CD4-positive, alpha-beta T cell treated with Interleukin-12 subunit alpha and Interleukin-12 subunit beta, for 1 hour (primary cell): ENCODE measurements around the gene ENPP7.

Experiments
- DNase-seq: peaks from one replicate; pipeline ENCODE4 v3.0.0-alpha.2; 2020

Gene ENPP7

DNA sequence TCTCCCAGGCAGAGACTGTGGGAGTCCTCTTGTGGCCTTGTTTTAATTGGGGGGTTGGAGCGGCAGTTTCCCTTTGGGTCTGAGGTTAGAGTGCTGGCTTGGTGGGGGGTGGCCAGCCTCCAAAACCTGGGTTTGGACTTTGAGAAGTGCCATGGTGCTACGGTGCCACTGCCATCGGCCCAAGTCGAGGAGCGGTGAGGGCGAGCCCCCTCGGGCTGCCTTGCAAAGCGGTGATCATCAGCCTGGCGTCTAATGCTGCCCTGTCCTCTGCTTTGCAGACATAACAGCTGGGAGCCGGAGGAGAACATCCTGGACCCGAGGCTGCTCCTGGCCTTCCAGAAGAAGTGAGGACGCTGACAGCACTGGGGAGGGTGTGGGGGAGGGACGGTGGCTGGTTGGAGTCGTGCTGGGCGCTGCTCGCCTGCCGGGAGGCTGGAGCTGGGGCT, 48.4 kb downstream of the ENPP7 start:
- no peak for DNase-seq

DNA sequence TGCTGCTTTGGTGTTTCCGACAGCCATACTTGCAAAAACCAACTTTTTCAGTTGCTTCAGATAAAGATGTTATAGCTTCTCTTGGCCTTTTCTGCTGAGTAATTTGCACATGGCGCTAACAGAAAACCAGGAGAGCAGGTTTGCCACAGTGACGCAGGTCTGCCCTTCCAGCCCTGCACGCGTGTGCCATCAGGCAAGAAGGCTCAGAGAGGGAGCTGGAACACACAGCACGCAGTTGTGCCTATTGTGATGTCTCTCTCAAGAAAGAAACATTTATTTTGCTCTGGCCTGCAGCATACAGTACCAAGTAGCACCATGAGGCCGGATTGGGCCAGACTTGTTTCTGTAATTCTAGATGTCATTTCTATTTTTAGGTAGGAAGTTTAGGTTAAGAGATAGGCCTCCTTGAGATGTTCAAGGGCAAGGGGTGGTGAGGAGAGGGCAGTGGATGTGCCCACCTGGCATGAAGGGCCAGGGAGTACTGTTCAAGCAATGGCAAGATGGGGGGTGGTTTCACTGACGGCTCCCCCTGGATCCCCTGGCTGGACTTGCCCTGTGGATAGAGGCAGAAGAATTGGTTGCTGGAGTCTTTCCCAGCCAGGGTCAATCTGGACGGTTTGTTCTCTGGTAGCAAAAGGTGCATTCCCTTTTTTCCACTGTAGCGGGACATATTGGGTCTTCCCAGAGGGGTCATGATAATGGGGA, 49.1 kb downstream of the ENPP7 start:
- DNase-seq, result no peak

DNA sequence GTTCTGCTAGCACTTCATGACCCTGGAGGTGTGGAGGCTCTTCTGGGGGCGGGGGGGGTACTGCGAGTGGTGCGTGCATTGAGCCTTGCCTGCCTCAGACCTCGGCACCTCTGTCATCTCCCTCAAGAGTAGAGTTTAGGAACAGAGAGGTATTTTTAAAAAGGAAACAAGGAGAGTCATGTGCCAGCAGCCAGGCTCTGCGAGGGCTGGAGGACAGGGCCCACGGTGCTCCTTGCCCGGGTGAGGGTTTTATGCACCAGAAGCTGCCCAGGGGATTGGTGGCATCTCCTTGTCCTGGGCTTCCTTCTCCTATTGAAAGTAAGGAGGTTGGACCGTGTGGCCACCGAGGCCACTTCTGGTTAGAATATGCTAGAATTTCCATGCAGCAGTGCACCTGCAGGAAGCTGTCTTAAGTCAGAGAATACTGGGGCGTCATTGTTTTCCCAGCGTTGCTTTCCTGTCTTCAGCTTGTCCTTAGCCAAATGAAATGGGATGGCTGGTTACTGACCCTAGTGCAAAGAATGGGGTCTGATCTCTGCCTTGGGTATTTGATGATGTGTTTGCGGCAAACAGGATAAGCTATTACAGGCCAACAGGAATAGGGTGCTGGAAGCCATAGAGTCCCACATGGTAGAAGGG, 50.4 kb downstream of the ENPP7 start:
- no peak for DNase-seq

DNA sequence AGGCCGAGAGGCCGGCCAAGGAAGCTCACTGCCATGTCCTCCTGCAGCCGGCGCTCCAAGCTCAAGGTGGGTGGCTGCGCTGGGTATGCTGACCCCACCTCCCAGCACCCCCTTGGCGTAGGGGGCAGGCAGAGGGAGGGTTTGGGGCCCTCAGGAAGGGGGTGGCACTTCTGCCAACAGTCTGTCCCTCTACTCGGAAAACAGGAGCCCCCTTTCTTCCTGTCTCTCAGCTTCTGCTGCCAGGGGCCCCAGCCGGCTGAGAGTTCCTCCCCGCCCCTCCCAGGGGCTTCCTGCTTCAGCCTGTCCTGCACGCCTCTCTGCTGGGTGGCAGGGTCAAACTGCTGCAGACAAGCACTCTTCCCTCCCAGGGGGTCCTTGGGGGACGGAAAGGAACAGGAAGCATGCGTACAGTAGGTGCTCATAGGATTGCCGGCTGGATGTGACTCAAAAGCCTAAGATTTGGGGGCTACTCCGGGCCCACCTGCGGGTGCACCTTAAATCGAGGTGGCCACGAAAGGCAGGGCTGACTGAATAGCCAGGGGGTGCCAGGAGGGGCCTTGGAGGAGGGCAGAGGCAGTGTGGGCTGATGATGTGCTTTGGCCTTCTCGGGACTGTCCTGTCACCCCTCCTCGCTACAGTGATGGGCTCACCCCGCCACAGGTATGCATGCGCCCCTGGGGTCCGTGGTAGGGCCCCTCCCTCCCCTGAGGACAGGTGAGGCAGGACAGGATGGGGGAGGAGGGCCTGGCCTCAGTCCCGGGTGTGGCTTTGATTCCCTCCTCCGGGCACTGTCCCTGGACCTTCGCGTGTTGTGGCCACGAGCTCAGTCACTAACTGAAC, 51.2 kb downstream of the ENPP7 start:
- no peak for DNase-seq

DNA sequence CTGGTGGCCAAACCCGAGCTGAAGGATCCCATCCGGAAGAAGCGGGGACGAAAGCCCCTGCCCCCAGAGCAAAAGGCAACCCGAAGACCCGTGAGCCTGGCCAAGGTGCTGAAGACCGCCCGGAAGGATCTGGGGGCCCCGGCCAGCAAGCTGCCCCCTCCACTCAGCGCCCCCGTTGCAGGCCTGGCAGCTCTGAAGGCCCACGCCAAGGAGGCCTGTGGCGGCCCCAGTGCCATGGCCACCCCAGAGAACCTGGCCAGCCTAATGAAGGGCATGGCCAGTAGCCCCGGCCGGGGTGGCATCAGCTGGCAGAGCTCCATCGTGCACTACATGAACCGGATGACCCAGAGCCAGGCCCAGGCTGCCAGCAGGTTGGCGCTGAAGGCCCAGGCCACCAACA, 53.1 kb downstream of the ENPP7 start:
- no peak for DNase-seq

DNA sequence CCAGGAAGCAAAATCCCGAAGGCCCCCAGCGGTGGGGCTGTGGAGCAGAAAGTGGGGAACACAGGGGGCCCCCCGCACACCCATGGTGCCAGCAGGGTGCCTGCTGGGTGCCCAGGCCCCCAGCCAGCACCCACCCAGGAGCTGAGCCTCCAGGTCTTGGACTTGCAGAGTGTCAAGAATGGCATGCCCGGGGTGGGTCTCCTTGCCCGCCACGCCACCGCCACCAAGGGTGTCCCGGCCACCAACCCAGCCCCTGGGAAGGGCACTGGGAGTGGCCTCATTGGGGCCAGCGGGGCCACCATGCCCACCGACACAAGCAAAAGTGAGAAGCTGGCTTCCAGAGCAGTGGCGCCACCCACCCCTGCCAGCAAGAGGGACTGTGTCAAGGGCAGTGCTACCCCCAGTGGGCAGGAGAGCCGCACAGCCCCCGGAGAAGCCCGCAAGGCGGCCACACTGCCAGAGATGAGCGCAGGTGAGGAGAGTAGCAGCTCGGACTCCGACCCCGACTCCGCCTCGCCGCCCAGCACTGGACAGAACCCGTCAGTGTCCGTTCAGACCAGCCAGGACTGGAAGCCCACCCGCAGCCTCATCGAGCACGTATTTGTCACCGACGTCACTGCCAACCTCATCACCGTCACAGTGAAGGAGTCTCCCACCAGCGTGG, 53.7 kb downstream of the ENPP7 start:
- DNase-seq, result no peak

DNA sequence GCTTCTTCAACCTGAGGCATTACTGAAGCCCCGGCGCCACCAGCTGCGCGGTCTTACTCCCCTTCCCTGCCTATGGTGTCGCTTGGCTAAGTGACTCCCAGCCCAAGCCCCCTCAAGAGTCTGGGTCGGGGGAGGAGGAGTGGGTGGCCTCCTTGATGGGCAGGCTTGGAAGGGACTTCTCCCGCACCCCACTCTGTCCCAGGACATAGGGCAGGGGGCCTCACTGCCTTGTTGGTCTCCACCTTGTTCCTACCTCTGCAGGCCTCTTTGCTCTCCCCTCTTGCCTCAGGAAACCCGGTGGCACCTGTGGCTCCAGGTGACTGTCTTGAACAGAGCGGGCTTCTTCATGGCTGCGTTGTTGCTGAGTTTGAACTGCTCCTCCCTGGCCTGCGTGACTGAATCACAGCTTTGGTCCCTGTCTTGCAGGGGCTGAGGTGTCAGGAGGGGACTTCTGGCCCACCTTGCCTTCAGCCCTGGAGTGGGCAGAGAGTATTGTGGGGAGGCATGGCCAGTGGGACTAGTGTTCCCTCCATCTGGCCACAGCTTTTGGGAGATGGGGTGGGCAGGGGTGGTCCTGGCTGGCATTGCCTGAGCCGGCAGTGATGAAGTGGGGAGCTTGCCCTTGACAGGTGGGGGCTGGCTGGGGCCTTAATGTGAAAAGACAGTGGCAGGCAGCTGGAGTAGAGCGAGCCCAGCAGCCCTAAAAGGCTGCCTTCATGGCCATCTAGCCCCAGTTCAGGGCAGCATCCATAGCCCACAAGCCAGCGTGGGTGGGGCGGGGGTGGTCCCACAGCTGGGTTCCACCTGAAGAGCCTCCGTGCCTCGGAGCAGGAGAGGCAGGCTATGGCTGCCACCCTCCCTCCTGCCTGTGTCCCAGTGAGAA, 54.5 kb downstream of the ENPP7 start:
- DNase-seq, result no peak

DNA sequence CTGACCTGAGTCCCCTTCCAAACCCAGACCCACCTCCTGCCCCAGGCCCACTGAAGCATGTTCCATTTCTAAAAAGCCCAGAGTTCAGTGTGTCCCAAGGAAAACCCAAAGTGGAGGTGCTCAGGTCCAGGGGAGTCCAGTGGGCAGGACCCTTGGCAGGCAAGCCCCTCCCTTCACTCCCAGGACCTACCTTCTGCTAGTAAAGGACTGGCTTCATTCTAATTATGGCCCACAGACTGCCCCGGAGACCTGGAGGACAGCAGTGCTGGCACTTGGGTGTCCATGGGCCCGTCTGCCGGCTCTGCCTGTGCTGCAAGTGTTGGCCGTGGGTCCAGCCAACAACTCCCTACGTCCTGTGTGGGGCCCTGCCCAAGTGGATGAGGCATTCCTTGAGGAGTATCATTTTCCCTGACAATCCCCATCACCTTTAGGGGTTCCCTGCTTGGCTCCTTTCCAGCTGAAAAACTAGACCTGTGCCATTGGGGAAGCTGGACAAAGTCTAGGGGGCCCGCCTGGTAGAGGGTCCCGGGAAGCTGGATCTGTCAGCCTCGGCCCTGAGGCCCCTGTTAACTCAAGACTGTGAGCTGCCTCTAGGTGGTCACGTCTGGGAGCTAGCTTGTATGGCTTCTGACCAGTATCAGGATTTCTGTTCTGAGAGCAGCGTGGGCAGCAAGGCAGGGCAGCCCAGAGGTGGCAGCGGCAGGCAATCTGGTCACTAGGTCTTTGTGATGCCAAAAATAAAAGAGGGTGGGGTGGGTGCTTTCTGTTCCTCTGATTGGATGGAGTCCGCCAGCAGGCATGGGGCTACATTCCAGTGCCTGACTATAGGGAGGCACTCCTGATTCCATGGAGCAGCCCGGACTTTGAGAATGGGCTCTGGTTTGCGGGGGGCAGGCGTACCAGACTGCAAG, 55.4 kb downstream of the ENPP7 start:
- no peak for DNase-seq

DNA sequence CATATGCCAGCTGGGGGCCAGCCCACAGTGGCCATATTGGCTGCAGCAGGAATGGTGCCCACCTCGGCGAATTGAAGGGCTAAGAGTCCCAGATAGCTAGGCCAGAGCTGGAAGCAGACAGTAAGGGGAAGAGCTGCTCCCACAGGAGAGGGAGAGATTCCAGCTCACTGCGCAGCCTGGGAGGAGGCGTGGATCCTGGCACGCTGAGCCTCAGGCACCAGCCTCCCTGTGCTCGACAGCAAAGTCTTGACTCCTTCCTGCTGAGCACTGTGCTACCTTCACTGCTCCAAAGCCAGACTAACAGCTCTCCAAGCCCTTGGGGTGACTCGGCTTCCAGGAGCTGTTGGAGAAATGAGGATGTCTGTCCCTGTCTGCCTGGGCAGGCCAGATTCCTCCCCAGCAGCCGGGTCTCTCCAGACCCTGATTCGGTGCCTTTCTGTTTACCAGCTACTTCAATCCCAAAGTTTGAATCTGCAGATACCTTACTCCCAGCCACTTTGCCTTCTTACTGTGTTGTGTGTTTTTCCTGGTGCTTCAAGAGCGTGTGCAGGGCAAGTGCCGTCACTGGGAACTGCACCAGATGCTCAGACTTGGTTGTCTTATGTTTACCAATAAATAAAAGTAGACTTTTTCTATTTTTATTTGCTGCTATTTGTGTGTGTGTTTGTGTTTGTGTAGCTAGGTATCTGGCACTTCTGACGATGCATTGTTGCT, 56.3 kb downstream of the ENPP7 start:
- no peak for DNase-seq

DNA sequence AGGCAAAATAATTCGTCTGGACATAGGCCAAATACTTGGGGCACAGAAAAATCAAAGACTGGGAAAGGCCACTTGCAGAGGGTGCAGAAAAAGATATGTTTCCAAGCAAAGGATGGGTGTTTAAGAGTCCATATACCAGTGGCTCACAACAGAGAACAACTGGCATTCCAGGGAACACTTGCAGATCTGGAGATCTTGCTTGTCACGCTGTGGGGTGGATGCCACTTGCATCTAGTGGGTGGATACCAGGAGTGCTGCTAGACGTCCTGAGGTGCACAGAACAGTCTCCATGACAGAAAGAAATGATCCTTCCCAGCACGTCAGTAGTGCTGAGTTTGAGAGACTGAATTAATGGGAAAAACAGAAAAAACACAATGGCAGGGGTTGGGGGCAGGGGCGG, 57.7 kb downstream of the ENPP7 start:
- DNase-seq, result no peak

DNA sequence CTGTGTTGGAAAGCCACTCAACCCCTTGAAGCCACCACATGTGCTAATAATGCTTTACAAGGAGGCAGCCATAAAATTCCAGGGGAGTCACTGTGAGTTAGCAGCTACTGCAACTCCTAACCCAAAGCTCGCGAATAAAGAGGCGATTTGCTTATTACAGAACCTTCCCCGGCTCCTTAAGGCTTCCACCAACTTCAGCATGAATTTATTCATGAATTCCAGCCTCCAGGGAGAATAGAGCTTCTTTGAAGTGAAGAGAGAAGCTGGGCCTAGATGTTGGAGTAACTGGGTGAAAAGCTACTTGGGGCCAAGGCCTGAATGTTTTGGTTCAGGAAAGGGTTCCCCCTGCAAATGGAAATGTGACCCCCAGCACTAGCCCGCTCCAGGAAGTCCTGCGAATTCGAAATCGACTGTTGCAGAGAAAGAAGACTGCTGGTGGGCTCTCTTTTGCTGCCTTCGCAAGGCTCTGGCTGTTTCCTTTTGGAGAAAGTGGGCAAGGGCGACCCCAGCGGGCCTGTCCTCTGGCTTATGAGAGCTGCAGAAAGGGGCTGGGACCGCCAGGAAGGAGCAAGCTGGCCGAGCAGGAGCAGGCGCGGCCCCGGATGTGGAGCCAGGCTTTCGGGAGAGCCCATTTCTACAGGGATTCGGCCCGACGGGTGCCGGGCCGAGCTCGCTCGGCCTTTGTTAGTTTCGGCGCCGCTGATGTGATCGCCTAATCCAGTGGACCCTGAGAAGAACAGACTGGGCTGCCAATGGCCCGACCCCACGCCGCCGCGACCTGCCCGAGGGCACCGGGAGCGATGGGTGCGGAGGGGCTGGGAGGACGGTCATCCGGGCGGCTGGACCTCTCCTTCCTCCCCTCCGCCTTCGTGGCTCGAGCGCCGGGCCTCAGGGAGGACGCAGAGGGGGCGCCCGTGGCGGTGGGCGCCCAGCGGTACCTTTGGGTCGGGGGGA, 58.5 kb downstream of the ENPP7 start:
- no peak for DNase-seq

DNA sequence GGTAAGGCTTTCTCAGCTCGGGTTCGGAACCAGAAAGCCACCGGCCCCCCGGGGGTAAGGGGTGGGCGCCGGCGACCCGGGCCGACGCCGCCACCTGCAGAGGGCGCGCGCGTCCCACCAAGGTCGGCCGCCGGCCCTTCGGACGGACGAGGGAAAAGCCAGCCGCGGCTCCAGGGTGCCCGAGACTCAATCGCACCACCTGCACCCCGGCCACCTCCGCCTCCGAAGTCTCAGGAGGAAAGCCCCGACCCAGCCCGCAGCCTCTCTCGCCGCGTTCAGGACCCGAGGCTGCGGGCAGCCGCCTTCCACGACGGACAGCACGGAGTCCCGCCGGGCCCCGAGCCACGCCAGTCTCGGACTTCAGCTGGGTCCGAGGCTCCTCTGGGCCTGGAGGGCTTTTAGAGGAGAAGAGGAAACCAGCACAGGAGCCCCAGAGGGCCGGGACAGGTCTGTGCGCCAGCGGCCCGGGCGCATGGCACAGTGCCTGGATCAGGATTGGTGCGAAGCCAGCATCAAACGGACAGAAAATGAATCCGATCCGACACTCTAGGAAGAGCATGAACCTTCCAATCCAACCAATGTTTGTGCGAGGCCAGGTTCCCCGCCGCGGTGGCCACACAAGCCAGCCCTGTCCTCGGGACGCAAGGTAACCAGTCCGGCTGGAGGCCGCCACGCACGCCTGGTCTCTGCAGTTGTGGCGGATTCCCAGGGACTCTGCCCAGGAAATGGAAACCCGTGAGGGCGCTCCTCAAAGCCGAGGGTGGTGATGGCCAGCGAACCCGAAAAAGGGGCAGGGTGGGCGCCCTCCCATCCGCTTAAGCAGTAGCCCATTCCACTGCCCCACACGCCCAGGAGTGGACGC, 59.4 kb downstream of the ENPP7 start:
- no peak for DNase-seq

DNA sequence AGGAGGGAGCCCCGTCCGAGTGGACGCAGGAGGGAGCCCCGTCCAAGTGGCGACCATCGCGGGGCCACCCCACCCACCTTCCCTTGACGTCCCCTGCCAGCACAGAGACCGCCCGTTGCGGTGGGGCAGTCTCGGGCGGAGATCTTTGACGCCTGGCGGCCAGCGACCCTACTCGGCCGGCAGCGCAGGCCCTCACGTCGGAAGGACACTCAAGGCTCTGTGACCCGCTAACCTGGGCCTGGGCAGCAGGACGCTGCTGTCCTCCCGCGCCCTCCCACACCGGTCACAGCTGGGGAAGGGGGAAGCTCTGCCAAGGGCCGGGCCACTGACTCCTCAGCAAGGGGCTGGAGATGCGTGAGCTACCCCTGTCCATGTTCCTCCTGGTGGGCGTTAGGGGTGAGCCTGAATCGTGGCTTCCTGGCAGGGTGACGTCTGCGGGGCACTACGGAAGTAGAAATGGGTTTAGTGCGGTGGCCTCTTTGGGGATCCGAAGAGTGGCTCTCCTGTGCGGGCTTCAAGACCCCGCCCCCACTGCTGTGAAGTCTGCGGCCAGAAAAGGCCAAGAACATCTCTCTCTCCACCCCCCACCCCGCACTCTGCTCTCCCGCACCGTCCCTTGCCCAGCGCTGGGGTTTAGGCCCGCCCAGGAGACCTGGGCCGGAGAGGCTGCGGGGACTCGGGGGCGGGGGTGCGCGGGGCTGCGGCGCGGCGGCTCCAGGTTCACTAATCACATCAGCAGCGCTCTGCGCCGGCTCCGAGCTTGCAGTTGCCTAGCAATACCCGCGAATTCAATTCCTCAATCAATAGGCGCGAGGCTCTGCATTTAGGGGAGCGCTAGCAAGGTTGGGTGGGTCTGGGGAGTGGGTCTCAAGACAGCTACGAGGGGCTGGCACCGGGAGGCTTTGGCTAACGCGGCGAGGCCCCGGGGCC, 60.3 kb downstream of the ENPP7 start:
- DNase-seq, result no peak

DNA sequence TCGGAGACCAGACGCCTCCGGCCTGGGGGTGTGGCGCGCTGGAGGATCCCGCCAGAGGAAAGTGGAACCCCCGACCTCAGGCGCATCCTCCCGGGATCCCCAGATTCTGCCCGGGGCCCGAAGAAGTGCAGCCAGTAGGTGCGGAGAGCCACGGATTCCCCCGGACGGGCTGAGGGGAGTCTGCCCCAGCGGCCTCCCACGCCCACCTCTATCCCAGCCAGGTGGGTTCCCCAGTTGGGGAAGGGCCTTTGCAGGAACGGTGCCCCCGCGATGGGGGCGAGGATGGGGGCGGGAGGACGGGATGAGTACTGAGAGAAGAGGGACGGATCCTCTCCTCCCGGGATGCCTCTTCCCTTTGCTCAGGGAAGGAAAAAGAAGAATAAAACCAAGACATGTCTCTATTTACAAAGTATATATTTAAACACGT, 61.0 kb downstream of the ENPP7 start:
- no peak for DNase-seq
